NOMO-1 treated with dmso at 0.1 percent for 144 hours (cell line): Measurements from ENCODE around the gene STKLD1.
"Not testable (repeated sequence)": the region's sequence is repeated elsewhere in the genome, so short reads cannot be mapped to it uniquely, and the experiment has no call there.

Source experiments
- DNase-seq: peaks from one replicate; lab custom pipeline; 2025; ENCODE audit not compliant: unreplicated experiment; lab: John Stamatoyannopoulos, UW

The STKLD1 gene

DNA sequence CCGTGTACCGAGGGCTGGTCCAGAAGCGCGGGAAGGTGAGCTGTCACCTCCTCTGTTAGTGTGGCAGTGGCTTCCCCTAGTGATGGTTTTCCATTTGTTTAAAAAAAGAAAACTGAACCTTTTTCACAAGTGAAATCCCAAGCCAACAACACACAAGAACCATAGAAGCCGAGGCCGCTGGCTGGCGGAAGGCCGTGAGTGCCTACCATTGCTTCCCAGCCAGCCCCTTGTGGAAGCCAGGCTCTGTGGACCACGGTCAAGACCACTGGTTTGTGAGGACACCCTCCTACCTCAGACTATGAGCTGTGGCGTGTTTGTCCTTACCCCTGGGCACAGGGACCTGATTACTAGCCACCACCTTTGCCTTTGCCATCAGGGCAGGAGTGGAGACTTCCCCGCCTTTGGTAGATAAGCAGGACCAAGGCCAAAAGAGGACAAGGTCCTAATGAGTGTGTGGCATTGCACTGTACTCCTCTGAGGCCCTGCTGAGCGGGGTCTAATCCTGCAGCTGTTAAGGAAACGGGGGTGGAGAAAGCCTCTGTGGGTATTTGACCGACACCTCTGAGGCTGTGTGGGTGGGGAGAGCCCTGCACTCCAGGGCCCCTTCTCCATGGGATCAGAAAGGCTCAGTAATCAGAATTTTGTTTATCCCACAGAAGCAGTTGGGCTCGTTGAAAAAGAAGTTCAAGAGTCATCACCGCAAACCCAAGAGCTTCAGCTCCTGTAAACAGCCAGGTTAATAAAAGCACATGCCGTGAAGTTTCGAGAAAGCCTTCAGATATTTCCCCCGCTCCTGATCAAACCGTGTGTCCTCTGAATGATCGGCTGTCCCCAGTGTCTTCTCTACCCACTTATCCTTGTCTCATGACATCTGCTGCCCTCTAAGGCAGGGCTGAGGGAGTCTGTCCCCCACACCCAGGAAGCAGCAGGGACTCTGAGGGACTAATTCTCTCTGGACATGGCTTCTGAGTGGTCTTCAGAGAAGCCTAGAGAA is 15.5 kb upstream of the STKLD1 start:
- no peak for DNase-seq

DNA sequence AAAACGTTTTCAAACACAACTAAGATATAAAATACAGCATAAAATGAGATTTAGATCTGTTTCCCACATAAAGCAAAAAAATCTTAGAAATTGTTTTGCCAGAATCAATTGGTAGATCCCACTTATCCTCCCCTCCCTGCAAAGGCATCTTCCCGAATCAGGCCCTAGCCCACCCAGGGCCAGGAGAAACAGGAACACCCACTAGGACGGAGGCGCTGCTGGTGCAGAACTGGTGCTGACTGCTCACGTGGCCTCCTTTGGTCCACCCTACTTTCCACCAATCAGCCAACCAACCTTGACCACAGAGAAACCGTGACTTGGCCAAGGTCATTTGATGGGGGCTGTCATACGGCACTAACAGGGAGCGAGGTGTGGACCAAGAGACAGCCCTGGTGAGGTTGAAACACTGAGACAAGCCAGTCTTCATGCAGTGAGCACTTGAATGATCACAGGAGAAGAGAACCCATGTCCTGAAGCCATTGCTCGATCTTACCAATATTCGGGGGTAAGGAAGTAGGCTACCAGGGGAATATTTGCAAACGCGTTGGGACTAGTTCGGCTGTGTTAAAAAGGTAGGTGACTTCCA is 14.6 kb upstream of the STKLD1 start:
- DNase-seq: no peak

DNA sequence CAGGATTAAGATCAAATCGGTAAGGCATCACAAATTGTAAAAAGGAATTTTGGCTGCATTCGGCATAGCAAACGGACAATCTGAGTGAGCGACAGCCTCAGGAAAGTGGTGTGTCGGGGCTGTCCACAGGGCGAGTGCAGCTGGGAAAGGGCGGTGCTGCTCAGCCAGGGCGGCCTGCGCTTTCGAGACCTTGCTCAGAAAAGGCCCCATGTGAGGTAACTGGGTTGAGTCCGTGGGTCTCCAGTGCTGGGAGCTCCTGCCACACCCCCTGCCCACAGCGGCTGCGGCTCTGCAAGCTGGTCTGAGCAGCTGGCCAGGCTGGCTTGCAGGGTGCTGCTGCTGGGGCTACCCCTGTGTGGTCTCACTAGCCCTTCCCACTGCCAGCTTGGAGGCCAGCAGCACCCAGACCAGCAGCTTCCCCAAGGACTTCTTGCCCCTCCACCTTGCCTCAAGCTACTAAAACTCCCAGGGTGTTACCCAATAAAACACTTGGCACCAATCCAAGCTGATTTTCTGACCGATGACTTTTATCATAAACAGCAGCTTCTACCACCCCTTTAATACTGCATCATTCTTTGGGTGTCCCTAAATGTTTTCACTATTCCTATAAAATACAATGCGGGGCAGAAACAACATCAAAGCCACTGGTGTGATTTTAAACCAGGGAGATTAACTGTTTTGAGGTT is 13.7 kb upstream of the STKLD1 start:
- DNase-seq: no peak

DNA sequence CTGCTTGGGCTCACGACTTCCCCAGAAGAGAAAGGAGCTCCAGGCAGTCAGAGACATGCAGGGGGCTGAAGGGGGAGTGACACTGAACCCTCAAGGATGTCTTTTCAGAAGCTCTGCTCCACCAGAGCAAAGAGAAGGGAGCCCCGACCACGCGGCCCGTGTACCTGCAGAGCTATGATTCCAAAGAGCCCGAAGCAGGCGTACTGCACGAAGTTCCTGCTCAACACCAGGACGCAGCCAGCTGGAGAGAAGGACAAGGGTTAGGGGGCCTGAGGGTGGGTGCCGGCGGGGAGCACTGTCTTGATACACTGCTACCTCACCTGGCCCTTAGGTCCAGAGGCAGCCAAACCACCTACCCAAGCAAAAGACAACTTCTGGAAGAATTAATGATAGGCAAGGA is 9.7 kb upstream of the STKLD1 start:
- DNase-seq: no peak

DNA sequence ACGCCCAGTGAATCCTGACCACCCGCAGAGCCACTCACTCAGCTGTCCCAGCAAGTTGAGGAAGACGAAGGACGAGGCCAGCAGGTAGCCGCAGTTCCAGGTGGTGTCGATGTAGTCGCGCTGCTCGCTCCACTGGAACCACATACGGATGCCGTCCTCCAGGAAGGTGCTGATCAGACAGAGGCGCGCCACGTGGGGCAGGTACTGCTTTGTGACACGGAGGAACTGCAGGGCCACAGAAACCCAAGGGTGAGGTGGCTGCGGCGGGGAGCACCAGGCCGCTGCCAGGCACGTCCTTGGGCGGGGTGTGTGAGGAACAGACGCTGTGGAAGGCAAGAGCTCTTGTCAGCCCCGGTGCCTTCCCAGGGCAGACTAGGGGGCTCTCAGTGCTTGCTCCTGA is 8.9 kb upstream of the STKLD1 start:
- DNase-seq: no peak

DNA sequence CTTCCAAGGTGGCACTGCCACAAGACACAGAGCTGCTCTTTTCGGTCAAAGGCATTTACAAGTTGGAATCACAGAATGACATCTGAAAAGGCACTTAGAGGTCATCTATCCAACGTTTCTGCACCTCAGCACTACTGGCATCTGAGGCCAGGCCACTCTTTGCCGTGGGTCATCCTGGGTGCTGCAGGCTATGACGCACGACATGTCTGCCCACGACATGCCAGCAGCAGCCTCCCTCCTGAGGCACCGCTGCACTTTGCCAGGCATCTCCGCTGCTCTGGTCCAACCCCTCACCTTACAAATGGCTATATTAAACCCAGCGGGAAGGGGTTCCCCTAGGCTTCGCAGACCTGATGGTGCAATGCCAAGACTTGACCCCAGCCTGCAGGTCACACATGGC is 8.4 kb upstream of the STKLD1 start:
- DNase-seq: no peak

DNA sequence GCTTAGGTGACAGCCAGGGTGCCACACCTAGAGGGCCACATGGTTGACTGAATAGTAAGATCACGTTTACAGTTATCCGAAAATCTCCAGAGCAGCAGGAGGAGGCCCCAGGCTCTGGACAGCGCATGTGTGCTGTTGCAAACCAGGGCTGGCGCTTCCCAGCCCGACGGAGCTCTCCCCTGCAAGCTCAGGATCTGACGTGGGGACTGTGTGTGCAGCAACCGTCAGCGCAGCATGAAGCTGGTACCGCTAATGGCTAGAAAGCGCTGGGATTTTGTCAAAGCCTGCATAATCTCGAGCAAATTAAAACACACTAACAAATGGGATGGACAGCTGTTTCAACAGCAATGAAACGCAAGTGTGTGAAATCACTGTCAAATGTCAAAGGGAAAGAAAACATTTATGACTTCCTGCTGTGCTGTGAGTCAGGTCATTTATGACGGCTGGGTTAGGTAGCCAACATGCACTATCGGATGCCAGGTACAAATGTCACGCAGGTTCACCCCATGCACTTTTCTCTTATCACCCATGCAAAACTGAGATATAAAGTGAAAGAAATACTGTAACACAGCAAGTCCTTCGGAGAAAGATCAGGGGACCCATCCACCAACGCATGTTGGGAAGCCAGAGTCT is 7.8 kb upstream of the STKLD1 start:
- DNase-seq: no peak

DNA sequence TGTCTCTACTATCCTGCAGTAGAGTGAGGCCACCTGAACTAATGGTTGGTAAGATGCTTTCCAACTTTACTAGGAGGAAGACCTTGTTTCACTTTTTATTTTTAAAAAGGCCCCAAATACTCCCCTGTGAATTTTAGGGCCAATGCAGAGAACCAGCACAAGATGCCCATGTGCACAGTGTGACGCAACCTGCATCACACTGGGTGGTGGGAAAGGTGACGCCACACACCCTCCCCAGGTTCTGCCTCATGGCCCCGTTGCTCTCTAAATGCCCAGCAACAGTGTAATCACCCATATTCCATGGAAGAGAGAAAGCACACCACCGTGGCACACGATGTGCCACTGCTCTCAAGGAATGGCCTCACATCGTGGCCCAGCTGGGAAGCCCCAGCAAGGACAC is 6.7 kb upstream of the STKLD1 start:
- no peak for DNase-seq

DNA sequence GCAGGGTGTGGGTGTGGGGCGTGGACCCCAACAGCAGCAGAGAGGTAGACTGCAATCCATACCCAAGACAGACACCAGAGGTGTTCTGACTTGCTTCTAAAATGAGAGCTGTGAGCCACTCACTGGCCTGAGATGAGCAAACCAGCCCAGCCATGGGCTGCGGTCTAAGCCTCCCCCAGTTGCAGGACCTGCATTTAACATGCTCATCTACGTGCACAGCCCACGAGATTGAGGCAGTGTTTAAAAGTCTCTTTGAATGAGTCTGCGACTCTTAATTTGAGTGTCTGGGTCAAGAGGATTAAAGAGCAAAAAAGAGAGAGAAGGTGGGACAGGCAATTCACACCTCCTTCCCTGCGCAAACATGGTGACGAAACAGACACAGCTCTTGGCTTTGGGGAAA is 6.2 kb upstream of the STKLD1 start:
- no peak for DNase-seq

DNA sequence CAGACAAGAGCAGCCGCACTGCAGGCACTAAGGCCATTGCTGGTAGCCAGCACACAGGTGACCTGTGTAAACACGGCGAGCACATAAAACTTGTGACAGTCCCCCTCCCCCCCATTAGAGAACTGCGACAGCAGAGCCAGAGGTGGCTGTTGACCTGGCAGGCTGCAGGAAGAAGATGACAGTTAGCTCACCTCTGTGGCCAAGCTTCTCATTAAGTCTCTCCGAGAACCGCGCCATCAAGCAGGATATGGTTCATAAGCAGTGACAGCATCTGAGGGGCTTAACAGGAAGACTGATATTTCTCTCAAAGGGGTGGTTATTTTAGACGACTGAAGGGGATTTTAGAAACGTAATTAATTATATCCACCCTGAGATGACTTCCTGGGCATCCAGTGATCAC is 5.5 kb upstream of the STKLD1 start:
- no peak for DNase-seq

DNA sequence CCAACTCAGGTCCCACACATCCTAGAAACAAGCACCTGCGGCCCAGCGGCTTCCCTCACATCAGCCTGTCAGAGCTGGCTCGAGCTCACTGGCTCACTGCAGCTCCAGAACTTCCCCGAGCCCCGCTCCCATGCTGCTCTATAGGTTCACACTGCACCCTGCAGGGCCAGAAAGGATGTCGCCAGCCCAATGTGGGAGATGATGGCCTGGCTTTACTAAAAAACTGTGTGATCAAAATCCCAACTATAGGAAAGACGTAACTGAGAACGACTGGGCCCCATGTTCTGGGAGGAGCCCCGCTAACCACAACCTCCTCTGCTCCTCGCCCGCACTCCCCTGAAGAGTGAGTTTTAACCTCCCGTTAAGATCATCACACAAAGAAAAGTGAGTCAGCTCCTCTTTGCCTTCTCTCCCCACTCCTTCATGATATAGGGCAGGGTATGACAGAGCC is 4.9 kb upstream of the STKLD1 start:
- no peak for DNase-seq

DNA sequence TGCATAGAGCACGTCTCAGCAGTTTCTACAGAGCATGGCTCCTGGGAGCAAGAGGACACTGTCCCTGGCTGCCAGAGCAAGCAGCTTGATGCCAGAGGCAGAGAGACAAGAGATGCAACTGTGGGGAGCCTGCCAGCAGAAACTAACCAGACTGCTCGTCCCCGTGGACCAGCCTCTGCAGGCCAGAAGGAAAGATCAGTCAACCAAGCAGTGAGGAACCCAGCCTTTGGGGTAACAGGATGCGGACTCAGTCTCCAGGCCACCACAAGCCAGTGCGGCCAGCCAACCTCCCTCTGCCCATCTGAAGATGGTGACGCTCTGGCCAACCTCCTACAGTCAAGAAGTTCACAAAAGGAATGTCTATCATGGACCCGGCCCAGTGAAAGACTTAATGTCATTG is 4.0 kb upstream of the STKLD1 start:
- no peak for DNase-seq

DNA sequence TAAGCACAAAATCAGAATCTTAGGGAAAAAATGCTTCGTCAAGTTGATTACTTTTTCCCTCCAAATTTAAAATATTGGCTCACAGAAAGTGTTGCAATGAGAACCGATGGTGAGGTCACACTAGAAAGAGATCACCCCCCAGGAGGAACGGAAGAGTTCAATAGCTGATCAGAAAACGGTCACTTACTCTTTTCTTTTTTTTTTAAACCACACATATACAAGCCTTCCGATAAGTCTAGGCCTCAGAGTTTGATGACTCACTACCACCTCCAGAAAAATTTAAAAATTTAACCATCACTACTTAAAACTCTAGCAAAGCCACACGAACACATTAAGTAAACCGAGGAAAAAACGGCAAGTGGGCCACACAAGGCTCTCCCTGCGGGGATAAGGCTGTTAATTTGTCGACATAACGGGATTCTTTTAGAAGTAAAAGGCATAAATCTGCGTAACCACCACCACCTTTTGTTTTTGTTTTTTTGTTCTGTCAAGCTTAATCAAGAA is 1.5 kb upstream of the STKLD1 start:
- peak; percentile 34 for DNase-seq

DNA sequence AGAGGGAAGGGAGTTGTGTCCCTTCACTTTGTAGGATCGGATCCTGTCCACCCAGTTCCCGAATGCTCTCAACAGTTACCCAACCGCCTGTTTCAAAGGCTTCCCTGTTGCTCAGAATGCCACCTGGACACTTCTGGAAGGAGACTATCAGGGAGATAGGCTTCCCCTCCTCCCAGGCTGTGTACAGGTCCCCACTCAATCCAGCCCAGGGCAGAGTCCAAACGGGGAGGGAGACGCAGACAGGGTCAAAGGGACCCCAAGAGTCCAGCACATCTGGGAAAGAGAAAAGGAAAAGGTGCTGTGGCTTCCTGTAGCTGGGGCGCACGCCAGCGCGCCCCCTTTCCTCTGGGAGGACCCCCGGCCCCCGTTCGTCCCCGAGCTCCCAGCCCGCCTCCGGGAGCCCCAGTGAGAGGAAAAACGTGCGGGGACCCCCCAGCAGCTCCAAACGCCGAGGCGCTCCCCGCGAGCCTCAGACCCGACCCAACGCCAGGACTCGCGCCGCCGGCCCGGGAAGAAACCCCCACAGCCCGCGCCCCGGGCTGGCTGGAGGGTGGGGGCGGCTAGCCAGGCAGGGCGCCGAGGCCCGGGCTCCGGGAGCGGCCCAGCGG is 946 bp upstream of the STKLD1 start:
- DNase-seq: no peak

DNA sequence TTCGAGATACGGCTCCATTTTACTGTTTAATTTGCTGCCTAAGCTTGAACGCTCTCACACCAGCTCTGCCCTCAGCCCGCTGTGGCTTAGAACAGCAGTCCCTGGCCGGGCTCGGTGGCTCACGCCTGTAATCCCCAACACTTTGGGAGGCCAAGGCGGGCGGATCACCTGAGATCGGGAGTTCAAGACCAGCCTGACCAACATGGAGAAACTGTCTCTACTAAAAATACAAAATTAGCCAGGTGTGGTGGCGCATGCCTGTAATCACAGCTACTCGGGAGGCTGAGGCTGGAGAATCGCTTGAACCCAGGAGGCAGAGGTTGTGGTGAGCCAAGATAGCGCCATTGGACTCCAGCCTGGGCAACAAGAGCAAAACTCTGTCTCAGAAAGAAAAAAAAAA is 1.1 kb downstream of the STKLD1 start:
- DNase-seq: not testable (repeated sequence)

DNA sequence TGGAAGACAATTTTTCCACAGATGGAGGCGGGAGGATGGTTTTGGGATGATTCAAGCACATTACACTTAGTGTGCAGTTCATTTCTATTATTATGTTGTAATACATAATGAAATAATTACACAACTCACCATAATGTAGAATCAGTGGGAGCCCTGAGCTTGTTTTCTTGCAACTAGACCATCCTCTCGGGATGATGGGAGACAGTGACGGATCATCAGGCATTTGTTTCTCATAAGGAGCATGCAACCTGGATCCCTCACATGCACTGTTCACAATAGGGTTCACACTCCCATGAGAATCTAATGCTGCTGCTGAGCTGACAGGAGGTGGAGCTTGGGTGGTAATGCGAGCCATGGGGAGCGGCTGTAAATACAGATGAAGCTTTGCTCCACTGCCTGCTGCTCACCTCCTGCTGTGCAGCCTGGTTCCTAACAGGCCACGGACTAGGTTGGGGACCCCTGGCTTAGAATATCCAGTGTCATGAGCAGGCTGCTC is 1.6 kb downstream of the STKLD1 start:
- no peak for DNase-seq

DNA sequence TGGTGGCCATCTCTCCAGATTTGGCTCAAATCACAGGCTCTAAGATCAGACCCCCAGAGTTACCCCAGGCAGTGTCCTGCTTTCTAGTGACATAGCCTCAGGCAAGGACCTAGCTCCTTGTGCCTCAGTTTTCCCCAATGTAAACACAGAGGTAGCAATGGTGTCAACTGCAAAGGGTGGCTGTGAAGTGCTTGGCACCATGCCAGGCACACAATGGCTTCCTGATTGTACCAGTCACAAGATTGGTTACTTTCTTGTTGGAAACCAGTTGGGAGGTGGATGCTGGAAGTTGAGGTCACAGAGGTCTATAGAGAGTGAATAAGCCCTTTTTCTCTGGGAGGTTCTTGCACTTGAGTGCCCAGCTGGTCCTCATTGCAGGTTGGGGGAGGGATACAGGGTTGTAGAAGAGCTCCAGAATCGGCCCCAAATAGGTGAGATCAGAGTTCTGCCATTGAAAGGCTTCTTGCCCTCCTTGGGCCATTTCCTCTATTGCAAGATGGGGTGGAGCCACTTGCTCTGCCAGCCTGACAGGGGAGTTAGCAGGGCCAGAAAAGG is 2.3 kb downstream of the STKLD1 start:
- DNase-seq: no peak

DNA sequence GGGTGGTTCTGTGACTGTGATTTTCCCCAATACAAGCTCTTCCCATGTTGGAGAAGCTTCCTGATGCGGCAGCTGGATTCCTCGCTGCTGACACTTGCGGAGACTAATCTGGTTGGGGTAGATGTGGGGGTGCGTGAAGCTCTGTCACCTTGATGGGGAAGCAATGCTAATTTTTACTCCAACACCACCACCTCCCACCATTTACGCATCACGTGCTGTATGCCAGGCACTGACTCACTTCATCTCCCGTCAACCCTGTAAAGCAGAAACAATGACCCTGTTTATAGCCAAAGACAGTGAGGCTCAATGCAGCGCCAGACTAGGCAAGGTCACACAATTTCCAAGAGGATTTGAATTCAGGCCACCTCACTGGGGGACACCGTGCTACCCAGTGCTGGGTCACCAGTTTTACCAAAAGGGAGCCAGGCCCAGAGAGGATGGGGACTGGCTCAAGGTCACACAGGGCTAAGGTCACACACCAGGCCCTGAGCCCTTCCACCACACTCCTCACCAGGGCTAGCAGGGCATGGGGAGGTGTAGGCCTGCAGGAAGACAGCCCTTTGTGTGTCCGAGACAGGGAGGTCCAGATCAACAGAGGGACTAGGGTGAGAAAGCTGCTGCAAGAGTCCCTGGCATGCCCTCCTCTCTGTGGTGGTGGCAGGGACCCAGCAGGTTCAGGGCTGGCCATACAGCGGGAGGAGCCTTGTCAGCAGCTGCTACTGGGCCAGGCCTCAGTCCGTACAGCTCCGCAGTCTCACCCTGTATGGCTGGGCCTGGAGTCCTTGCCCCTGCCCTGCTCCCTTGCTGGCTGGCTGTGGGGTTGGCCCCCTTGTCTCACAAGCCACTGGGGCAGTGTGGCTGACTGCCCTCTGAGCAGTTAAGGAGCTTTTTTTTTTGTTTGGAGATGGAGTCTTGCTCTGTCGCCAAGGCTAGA is 3.3 kb downstream of the STKLD1 start:
- no peak for DNase-seq

DNA sequence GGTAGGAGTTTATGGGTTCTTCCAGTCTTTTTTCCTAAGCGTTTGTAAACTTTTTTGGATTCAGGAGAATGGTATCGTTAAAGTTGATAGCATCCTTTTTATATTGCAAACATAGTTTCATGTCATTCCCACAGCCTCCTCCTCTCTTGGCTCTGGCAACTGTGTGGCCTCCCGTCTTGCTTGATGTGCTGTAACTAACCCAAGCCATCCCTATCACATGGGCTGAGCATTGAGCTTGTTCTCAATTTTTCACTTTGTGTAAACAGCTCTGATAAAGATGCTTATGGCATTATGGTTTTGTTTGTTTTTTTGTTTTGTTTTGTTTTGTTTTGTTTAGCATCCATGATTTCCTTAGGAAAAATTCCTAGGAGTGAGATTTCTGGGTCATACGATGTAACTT is 4.6 kb downstream of the STKLD1 start:
- no peak for DNase-seq
